GM18505 (cell line): Measurements from ENCODE around the gene POLR1C.
"Not testable (repeated sequence)": the region's sequence is repeated elsewhere in the genome, so short reads cannot be mapped to it uniquely, and the experiment has no call there.

Experiments
- ATAC-seq: cut with Tn5 transposase; IDR thresholded peaks from one replicate; pipeline ENCODE4 v1.9.1; 2021; ENCODE audit not compliant: unreplicated experiment
- POLR2A ChIP-seq: IDR thresholded peaks from 4 replicates; pipeline ENCODE4 v1.6.1; 2011; ENCODE audit warnings: borderline replicate concordance; ENCODE audit not compliant: insufficient read depth, insufficient read length; ENCODE audit errors: extremely low read depth

POLR1C gene

GRCh38 chr6:43544461-43544860 lies 27.6 kb downstream of the POLR1C start:
- no peak for ATAC-seq
- TF ChIP-seq POLR2A, result no peak

GRCh38 chr6:43547222-43547621 lies 30.3 kb downstream of the POLR1C start:
- TF ChIP-seq POLR2A, result no peak
- no peak for ATAC-seq

- not testable (repeated sequence) for ATAC-seq
Measured at GRCh38 chr6:43557620-43558019, 40.7 kb downstream of the POLR1C start.

GRCh38 chr6:43559328-43559727 lies 42.4 kb downstream of the POLR1C start:
- no peak for ATAC-seq
- TF ChIP-seq POLR2A, result no peak

- no peak for ATAC-seq
- TF ChIP-seq POLR2A, result no peak
Measured at GRCh38 chr6:43570876-43571441, 54.1 kb downstream of the POLR1C start.
